ENCODE results near the gene TFDP1.

TFDP1 gene

DNA sequence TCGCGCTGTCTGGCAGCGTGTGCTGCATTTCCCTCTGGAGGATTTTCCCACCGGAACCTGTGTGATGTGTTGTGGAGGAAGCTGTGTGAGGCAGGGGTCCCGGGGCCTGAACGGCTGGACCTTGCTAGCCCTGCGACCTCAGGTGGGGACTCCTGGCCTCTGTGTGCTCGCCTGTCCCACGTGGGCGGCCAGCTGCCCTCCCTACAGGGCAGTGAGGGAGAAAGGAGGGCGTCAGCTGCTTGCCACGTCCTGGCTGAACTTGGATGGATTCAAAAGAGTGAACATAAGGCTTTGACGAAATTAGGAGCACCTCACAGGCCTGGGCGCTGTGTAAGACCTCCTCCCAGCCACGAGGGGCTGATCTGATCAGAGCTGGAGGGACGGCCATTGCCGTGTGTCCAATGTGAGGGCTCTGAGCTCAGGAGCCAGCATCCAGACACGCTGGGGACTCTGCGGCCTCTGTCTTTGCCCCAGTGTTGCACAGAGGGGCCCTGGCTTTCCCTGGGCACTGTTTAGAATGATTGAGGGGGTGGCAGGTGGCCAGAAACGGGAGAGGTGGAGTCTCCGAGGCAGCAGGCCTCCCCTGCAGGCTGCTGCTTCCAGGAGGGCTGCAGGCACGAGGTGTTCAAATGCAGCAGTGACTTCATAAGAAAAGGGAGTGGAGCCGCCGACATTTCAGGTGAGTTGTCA, 13.0 kb downstream of the TFDP1 start:
- DNase-seq (ENCODE audit: low read depth, low spot score) = no peak

DNA sequence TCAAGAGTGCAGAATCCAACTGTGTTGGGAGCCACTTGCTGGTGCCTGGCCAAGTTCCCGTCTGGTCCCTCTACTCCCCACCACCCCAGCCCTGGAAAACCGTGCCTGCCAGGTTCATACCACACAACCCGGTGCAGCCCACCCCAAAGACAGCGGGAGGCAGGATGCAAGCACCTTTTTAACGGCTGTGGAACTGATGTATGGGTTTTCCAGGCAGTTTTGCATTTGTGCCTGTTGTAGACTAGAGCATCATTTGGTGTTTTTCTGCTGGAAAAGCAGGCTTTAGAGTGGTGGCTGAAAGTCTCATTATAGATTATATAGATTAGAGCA, 13.5 kb downstream of the TFDP1 start:
- DNase-seq (ENCODE audit: low read depth, low spot score) = no peak

DNA sequence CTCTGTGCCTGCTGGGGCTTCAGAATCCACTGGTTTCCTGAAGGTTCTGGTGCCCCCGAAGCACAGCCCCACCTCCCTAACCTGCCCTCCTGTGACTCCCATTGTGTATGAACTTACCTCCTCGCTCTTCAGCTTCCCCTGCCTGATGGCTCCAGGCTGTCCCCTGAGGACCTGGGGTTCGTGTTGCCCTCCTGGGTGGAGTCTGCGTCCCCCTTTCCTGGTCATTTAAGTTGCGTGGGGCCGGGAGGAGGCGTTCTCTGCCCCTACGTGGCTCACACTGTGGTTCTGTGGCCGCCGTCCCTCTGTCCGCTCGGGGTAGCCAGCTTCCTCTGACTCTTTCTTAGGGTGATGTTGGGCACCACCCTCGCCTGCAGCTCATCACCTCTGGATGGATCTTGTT, 13.9 kb downstream of the TFDP1 start:
- DNase-seq (ENCODE audit: low read depth, low spot score) = no peak

DNA sequence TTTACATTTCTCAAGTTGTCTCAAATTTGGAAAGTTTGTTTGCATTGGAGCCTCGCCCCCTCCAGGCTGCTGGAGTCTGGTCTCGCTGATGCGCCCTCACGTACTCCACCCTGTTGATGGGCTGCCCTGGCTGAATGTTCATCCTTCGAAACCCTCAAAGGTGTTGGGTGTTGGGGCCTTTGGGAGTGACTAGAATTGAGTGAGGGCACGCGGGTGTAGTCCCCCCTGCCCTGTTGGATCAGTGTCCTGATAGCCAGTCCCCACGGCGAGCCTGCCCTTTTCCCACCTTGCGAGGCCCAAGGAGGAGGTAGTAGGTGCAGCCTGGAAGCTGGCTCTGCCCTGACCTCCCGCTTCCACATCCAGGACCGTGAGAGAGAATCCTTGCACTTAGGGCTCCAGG, 14.8 kb downstream of the TFDP1 start:
- no peak for DNase-seq (ENCODE audit: low read depth, low spot score)

DNA sequence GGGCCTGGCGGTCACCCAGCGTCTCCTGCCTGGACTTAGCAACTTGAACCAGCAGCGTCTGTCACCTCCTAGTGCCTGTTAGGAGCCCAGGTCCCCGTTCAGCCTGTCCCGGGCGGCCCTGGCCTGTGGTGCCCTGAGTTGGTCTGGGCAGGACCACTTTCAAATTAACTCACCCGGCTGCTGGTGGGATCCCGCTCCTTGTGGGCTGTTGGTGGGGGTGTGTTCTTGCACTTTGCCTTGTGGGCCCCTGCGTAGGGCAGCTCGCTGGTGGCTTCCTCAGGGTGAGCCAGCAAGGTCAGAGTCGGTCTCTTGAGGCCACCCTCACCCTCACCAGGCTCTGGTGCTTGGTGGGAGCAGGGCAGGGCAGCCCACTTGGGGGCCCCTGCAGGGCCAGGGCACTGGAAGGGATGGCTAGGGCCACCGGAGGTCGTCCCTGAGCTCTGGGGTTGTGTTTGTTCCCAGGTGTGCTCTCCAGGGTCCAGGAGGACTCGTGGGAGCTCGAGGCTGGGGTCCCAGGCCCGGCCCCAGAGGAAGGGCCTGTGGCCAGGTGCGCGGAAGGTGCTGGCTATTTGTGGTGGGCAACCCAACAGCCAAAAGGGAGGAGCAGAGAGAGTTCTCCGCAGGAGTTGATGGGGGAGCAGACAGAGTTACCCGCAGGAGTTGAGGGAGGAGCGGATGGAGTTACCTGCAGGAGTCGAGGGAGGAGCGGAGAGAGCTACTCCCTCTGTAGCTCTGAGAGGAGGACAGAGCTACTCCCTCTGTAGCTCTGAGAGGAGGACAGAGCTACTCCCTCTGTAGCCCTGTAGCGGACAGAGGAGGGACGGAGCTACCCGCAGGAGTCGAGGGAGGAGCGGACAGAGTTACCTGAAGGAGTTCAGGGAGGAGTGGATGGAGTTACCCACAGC, 16.9 kb downstream of the TFDP1 start:
- DNase-seq (ENCODE audit: low read depth, low spot score) = no peak

DNA sequence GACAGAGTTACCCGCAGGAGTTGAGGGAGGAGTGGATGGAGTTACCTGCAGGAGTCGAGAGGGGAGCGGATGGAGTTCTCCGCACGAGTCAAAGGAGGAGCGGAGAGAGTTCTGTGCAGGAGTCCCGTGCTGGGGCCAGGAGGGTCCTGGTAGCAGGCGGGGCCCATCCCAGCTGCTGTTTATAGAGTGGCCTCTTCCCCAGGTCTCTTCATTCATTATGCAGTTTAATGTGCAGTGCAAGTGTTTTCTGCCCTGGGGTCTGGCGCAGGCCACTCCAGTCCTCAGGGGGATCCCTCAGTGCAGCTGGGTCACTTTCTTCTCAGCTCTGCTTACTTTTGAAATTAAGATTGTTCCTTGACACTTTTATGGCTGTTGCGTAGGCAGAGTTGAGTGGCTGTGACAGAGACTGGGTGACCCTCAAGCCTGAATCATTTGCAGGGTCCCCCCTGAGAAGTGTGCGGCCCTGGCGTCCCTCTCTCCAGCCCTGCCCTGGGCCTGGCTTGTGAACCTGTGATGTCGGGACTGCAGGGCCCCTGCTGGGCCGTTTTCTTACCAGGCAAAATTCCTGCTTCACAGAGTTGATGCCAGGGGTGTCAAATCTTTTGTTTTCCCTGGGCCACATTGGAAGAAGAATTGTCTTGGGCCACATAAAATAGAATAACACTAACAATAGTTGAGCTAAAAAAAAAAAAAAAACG, 17.9 kb downstream of the TFDP1 start:
- no peak for DNase-seq (ENCODE audit: low read depth, low spot score)

DNA sequence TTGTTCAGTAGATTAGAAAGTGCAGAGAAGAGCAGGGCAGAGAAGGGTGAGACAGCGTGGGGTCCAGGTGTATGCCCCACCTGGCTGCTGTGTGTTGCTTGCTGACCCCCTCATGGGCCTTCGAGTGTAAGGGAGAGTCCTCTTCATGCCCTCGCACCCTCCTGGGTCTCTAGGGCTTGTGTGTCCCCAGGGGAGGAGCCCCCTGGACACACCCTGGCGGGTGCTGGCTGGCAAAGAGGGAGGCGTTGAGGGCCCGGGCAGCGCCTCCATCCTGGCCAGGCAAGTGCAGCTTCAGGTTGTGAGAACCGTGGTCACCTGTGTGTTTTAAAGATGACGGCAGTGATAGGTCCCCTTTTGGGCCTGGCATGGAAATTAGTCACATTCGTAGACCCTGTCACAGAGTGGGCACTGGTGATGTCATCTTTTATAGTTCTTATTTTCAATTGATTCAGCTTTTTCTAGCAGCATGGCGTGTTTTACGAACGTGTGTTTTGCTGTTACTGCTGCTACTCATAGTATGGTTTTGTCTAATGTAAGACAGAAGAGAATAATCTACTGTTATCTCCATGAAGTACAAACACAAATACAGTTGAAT, 18.7 kb downstream of the TFDP1 start:
- no peak for DNase-seq (ENCODE audit: low read depth, low spot score)

DNA sequence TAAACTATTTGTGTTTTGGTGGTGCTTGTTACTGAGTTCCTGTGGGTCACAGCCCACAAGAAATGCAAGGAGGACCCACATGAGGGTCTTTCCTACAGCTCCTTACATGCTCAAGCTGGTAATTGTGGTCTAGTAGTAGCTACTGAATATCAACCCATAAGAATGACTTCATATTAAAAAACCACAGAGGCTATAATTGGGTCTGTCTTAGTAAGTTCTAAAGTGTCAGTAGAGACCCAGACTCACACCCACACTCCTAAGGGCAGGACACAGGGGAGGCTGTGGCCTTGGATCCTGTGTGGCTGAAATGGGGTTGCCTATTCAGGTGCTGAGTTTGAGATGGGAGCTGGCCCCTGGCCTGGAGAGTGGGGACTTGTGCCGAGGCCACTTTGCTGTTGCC, 19.6 kb downstream of the TFDP1 start:
- no peak for DNase-seq (ENCODE audit: low read depth, low spot score)

DNA sequence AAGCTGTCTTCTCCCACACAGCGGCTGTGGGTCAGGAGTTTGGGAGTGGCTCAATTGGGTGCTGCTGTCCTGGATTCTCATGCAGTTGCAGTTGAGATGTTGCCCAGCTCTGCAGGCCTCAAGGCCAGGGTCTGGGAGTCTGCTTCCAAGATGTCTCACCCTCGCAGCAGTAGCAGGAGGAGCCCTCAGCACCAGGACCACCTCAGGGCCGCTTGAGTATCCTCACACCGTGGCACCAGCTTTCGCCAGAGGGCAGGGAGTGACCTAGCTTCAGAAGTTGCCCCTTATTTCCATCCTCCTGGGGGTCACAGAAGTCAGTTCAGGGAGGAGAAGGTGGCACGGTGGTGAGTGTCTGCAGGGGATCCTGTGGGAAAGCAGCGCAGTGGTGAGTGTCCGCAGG, 20.9 kb downstream of the TFDP1 start:
- DNase-seq (ENCODE audit: low read depth, low spot score) = no peak

DNA sequence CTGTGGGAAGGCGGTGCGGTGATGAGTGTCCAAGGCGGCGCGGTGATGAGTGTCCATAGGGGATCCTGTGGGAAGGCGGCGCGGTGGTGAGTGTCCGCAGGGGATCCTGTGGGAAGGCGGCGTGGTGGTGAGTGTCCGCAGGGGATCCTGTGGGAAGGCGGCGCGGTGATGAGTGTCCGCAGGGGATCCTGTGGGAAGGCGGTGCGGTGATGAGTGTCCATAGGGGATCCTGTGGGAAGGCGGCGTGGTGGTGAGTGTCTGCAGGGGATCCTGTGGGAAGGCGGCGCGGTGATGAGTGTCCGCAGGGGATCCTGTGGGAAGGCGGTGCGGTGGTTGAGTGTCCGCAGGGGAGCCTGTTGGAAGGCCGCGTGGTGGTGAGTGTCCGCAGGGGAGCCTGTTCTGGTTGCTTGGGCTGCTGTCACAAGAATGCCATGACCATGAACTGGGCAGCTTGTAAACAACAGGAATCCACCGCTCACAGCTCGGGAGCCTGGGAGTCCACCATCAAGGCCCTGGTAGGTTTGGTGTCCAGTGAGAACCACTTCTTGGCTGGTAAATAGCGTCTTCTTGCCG, 21.4 kb downstream of the TFDP1 start:
- DNase-seq (ENCODE audit: low read depth, low spot score) = no peak

DNA sequence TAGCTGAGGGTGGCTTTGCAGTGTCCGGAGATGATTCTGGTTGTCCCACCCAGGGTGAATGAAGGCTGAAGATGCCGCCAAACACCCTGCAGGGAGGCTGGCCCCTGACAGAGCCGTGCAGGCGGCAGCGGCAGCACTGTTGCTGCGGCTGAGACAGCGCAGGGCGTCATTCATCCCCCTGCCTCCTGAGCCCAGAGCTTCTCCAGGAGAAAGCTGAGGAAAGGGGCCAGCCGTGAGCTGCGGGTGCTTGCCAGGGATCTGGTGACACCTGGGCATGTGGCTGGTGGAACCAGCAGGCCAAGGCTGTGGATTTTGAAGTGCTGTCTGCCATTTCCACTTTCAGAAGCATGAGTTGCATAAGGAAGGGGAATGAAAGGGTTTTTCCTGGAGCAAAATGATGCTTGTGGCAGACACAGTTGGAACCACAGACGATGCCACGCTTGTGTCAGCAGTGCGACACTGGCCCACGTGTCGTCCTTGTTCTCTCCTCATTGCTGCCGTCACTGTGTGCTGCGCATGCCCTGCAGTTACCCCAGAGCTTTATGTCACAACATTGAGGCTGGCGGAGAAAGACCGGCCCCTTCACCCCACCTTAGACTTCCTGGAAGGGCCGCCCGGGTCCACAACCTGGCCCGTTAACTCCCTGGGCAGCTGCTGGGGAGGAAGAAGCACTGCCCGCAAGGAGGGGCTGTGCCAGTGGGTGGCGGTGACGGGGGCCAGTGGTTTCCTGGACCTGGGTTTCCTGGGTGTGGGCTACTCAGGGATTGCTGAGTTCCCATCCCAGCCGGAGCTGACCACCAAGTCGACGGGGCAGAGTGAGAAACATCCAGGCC, 22.7 kb downstream of the TFDP1 start:
- no peak for DNase-seq (ENCODE audit: low read depth, low spot score)

DNA sequence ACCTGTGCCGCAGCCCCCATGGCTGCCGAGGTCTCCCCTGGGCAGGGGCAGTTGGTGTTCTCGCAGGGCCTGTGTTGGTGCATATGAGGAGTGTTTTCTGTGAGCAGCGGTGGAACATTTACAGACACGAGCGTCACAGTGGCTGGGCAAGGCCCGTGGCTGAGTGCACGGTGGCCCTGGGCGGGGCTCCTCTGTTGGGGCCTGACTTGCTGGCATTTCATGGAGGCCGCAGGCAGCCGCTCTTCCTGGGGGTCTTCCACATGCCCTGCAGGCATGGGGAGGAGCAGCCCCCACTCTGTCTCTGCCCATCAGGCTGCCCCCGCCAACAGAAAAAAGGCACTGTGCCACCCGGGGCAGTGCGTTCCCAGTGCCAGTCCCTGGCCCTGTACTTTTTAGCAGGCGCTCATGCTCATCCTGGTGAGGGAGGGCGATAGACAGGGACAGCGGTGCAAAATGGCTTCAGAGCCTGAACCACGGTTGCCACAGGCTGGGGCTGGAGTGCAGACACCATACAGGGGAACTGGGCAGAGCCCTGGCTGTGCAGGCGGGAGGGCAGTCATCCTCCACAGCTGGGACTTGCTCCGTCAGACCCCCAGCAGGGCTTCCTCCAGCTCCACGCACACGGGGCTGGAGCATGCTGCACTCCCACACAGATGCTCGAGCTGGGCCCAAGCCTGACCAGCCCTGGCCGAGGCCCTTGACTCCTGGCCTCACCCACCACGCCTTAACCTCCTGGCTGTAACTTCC, 23.5 kb downstream of the TFDP1 start:
- no peak for DNase-seq (ENCODE audit: low read depth, low spot score)

DNA sequence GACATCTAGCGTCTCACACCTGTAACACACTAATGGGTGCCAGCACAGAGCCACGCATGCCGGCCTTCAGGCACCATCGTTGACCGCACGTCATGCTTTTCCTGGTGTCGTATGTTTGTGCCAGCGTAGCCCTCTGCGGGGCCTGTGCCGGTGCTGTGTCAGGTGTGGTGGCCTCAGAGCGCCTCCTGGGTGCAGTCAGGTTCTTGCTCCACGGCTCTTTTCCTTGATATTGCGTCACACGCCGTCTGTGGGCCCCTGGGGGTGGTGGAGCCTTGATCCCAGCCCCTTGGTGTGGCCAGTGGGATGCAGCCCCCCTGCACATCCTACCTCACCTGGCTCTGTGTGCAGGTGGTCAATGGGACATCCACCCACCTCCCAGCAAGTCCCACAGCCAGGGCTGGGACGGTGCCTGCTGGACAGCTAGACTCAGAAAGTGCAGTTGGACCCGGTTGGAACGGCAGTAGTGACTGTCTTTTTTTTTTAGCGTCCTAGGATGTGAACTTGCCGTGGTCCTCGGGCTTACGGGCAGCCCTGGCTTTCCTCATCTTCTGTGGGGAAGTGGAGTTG, 24.5 kb downstream of the TFDP1 start:
- no peak for DNase-seq (ENCODE audit: low read depth, low spot score)

DNA sequence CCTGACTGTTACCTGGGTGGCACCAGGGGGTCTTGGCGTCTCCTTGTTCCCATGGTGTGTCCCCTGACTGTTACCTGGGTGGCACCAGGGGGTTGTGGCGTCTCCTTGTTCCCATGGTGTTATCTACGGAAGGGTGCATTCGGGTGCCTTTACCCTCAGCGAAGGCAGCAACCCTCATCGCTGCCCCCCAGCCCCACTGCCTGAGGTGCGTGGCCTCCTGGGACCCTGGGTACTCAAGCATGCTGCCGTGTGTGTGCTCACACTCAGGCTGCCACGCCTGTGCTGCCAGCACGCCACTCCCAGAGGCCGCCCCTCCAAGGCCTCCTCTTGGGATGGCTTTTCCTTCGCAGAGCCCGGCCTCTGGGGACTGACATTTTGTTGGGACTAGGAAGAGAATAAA, 25.1 kb downstream of the TFDP1 start:
- no peak for DNase-seq (ENCODE audit: low read depth, low spot score)

DNA sequence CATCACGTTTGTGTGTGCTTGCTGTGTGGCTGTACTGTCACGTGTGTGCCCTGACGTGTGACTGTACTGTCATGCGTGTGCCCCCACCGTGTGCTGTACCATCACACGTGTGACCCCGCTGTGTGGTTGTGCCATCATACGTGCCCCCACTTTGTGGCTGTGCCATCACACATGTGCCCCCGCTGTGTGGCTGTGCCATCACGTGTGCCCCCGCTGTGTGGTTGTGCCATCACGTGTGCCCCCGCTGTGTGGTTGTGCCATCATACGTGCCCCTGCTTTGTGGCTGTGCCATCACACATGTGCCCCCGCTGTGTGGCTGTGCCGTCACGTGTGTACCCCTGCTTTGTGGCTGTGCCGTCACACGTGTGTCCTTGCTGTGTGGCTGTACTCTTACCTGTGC, 25.7 kb downstream of the TFDP1 start:
- DNase-seq (ENCODE audit: low read depth, low spot score) = no peak

DNA sequence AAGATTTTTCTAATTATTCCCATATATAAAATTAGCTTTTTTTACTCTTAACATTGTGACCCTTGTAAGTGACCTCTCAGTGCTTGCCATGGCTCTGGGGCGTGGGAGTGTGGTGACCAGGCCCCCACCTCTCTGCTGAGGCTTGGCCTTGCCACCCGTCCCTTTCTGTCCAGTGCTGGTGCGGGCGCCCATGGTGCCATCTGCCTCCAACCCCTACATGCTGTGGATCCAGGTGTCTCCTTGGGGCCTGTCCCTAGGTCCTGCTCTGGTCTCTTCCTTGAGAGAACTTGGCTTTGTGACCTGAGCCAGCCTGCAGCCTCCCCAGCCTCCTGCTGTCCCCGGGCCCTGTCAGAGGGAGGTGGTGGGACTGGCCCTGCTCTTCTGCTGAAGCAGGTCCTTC, 27.4 kb downstream of the TFDP1 start:
- no peak for DNase-seq (ENCODE audit: low read depth, low spot score)

DNA sequence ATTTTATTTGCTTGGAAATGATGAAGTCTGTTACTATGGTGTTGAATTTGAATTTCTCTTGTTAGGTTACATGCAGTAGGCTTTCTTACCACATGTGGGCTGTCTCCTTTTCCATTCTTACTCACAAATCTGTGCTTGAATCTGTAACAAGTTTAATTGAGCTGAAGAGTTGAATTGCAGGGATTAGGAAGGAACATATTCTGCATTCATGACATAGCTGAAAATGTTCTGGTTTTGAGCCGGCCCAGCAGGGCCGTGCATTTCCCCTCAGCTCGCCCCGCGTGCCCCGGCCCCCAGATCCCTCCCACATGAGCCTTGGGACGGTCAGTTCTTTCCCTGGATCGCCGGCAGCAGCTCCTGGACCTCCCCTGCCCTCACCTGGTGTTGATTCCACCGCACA, 28.1 kb downstream of the TFDP1 start:
- DNase-seq (ENCODE audit: low read depth, low spot score) = no peak

DNA sequence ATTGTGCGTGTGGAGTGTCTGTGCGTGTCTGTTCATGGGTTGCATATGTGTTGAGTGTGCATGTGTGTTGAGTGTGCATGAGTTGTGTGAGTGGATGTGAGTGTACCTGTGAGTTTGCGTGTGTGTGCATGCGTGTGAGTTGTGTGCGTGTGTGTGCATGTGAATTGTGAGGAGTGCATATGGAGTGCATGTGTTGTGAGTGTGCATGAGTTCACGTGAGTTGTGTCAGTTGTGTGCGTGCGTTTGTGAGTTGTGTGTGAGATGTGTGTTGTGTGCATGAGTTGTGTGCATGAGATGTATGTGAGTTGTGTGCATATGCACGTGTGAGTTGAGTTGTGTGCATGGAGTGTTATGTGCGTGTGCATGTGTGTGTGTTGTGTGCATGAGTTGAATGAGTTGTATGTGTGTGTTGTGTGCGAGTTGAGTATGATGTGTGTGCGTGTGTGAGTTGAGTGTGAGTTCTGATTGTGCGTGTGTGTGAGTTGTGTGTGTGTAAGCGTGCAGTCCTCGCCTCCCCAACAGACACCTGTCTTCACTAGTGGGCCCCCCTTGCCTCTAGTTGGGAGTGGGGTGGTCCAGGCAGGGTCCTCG, 29.3 kb downstream of the TFDP1 start:
- no peak for DNase-seq (ENCODE audit: low read depth, low spot score)

DNA sequence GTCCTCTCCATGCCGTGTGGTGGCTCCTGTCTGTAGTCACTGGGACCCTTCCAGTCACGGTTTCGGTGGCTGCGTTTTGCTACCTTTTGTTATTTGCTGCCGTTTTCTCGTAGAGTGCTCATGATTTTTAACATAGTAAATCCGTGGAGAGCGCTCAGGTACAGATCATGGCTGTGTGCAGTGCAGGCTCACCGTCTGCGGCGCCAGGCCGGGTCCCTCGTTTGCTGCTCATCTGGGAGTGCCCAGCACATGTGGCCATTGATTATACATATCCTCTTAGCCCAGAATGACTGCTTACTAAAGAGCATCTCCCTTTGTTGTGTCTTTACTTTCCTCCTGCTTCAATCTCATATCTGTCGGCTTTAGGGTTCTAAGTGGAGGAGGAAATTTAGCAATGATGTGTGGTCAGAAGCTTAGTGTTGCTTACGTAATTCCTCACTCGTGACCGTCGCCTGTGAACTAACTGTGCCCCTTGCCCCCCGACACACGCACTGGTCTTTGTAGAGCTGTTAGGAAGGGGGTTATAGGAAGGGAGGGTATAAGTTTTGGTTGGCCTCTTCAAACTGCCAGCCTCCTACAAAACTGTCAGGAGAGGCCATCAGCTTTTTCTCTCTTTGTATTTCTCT, 31.8 kb downstream of the TFDP1 start:
- DNase-seq (ENCODE audit: low read depth, low spot score) = no peak
